KG1 (cell line): ENCODE data around the gene TSHZ2.

Experiments used
- DNase-seq: peaks from one replicate; lab custom pipeline; 2025; lab: John Stamatoyannopoulos, UW

TSHZ2 gene

GRCh38 chr20:53133628-53134027, 161.5 kb downstream of the TSHZ2 start:
- no peak for DNase-seq

GRCh38 chr20:53136473-53136872, 164.3 kb downstream of the TSHZ2 start:
- no peak for DNase-seq

- no peak for DNase-seq
Measured at GRCh38 chr20:53138454-53139262, 166.5 kb downstream of the TSHZ2 start.

- DNase-seq: no peak
Measured at GRCh38 chr20:53141201-53142050, 169.3 kb downstream of the TSHZ2 start.

- DNase-seq: no peak
Measured at GRCh38 chr20:53142225-53143127, 170.3 kb downstream of the TSHZ2 start.

GRCh38 chr20:53146201-53146891, 174.2 kb downstream of the TSHZ2 start:
- DNase-seq: no peak

- no peak for DNase-seq
Measured at GRCh38 chr20:53148771-53149147, 176.6 kb downstream of the TSHZ2 start.

- no peak for DNase-seq
Measured at GRCh38 chr20:53149148-53149889, 177.2 kb downstream of the TSHZ2 start.

- no peak for DNase-seq
Measured at GRCh38 chr20:53149890-53150205, 177.7 kb downstream of the TSHZ2 start.

GRCh38 chr20:53150532-53150931, 178.4 kb downstream of the TSHZ2 start:
- DNase-seq: no peak

- DNase-seq: no peak
Measured at GRCh38 chr20:53152228-53152627, 180.1 kb downstream of the TSHZ2 start.

- DNase-seq: no peak
Measured at GRCh38 chr20:53154540-53154939, 182.4 kb downstream of the TSHZ2 start.

GRCh38 chr20:53157443-53158408, 185.6 kb downstream of the TSHZ2 start:
- no peak for DNase-seq

- DNase-seq: no peak
Measured at GRCh38 chr20:53159160-53159559, 187.0 kb downstream of the TSHZ2 start.

- no peak for DNase-seq
Measured at GRCh38 chr20:53161073-53161472, 188.9 kb downstream of the TSHZ2 start.

- no peak for DNase-seq
Measured at GRCh38 chr20:53161473-53161872, 189.3 kb downstream of the TSHZ2 start.

- DNase-seq: no peak
Measured at GRCh38 chr20:53162251-53162835, 190.2 kb downstream of the TSHZ2 start.

GRCh38 chr20:53163486-53163885, 191.3 kb downstream of the TSHZ2 start:
- DNase-seq: no peak

GRCh38 chr20:53164072-53164471, 191.9 kb downstream of the TSHZ2 start:
- no peak for DNase-seq
